Measurements from ENCODE around the gene SULT1C2. TPM values are rescaled to one million over a fixed set of nuclear protein-coding genes. Genes with fewer than 3 reads are reported as not detected.

SULT1C2 gene
- total and polyA plus RNA-seq, 2 donors (not counting 1 experiment from before 2014, with no cell fraction given), result not detected

- WGBS (ENCODE audit: insufficient coverage), result no CpG with 5 or more reads among the region's 3 CpGs
- Histone ChIP-seq H2AFZ (ENCODE audit: insufficient read depth, low read depth, low read length, poor library complexity, severe bottlenecking) (no peak overlapping the region), H3K4me3 (ENCODE audit: control extremely low read depth in 1 of 5, extremely low read depth in 1 of 5, insufficient read depth in 1 of 5, low read depth in 2 of 5, low read length in 4 of 5) (no peak overlapping the region), H3K9ac (ENCODE audit: low read length) (no peak overlapping the region), H3K9me3 (ENCODE audit: control extremely low read depth in 1 of 3, control insufficient read depth in 2 of 3, insufficient read depth in 1 of 3, low read length in 2 of 3) (peaks cover 0 to 4% (median 0%) of the 10 kb centered on the region in 3 donors), H3K4me1 (ENCODE audit: control insufficient read depth in 2 of 2, insufficient read depth in 2 of 2, low read length in 2 of 2) (no peaks in the 10 kb centered on the region), H3K27me3 (replicated peaks in 1 of 4; ENCODE audit: control extremely low read depth in 1 of 4, control insufficient read depth in 3 of 4, insufficient read depth in 4 of 4, low read length in 3 of 4) (peaks cover 0 to 8% (median 0%) of the 10 kb centered on the region in 4 experiments), H3K79me2 (ENCODE audit: control insufficient read depth, insufficient read depth, low read length) (no peaks in the 10 kb centered on the region), H4K20me1 (ENCODE audit: control insufficient read depth, insufficient read depth, low read length, poor library complexity, severe bottlenecking) (no peaks in the 10 kb centered on the region), H3K27ac (ENCODE audit: low read length in 2 of 2) (no peak overlapping the region), H3K36me3 (replicated peaks in 1 of 2; ENCODE audit: control extremely low read depth in 1 of 2, control insufficient read depth in 1 of 2, extremely low read depth in 1 of 2, insufficient read depth in 2 of 2, low read length in 1 of 2) (no peaks in the 10 kb centered on the region), H3K4me2 (replicated peaks; ENCODE audit: low read depth, low read length, poor library complexity, severe bottlenecking) (no peak overlapping the region)
- ChIA-PET POLR2A (no interaction called here), CTCF (no interaction called here)
- Mint-ChIP-seq H3K4me1 (no peaks in the 10 kb centered on the region), H3K27ac (no peak overlapping the region), H3K4me3 (no peak overlapping the region), H3K9me3 (ENCODE audit: insufficient read depth) (no peaks in the 10 kb centered on the region), H3K27me3 (peaks cover 15% of the 10 kb centered on the region)
- DNase-seq, result no peak
- ATAC-seq (ENCODE audit: low read depth), result no peak
- TF ChIP-seq CTCF (IDR thresholded peaks at IDR 0.05) (no peak), EZH2 (IDR thresholded peaks at IDR 0.05; ENCODE audit: borderline replicate concordance, insufficient read depth, low read depth, low read length, poor library complexity, severe bottlenecking) (no peak)
- intact Hi-C loops (cut with micrococcal nuclease), result no loop called here
Measured at GRCh38 chr2:108347786-108348185, 59.1 kb downstream of the SULT1C2 start.

GRCh38 chr2:108348816-108349570 is 60.3 kb downstream of the SULT1C2 start:
- H2AFZ ChIP-seq (ENCODE audit: insufficient read depth, low read depth, low read length, poor library complexity, severe bottlenecking), result no peak overlapping the region
- Mint-ChIP-seq H3K4me3 (no peak overlapping the region), H3K27ac (no peak overlapping the region), H3K9me3 (ENCODE audit: insufficient read depth) (no peaks in the 10 kb centered on the region), H3K27me3 (peaks cover 10% of the 10 kb centered on the region), H3K4me1 (no peaks in the 10 kb centered on the region)
- H4K20me1 ChIP-seq (ENCODE audit: control insufficient read depth, insufficient read depth, low read length, poor library complexity, severe bottlenecking), result no peaks in the 10 kb centered on the region
- H3K4me1 ChIP-seq (ENCODE audit: control insufficient read depth in 2 of 2, insufficient read depth in 2 of 2, low read length in 2 of 2), result no peaks in the 10 kb centered on the region
- no peak overlapping the region for H3K4me3 ChIP-seq (ENCODE audit: control extremely low read depth in 1 of 5, extremely low read depth in 1 of 5, insufficient read depth in 1 of 5, low read depth in 2 of 5, low read length in 4 of 5)
- ChIA-PET CTCF (interaction anchor here (0.6 kb wide), 1 partner anchor 239 kb away, joined by 3 read pairs; no protein-coding TSS in a partner anchor), POLR2A (no interaction called here)
- H3K27ac ChIP-seq (ENCODE audit: low read length in 2 of 2), result no peak overlapping the region
- TF ChIP-seq CTCF (IDR thresholded peaks at IDR 0.05), result no peak
- no peak for TF ChIP-seq EZH2 (IDR thresholded peaks at IDR 0.05; ENCODE audit: borderline replicate concordance, insufficient read depth, low read depth, low read length, poor library complexity, severe bottlenecking)
- no peak overlapping the region for H3K4me2 ChIP-seq (replicated peaks; ENCODE audit: low read depth, low read length, poor library complexity, severe bottlenecking)
- peaks cover 0 to 8% (median 0%) of the 10 kb centered on the region in 4 experiments for H3K27me3 ChIP-seq (replicated peaks in 1 of 4; ENCODE audit: control extremely low read depth in 1 of 4, control insufficient read depth in 3 of 4, insufficient read depth in 4 of 4, low read length in 3 of 4)
- no peak for ATAC-seq (ENCODE audit: low read depth)
- 100% methylated on average over 4 of the region's 5 CpGs for WGBS (ENCODE audit: insufficient coverage)
- intact Hi-C loops (cut with micrococcal nuclease), result no loop called here
- no peak for DNase-seq
- H3K79me2 ChIP-seq (ENCODE audit: control insufficient read depth, insufficient read depth, low read length), result no peaks in the 10 kb centered on the region
- no peaks in the 10 kb centered on the region for H3K36me3 ChIP-seq (replicated peaks in 1 of 2; ENCODE audit: control extremely low read depth in 1 of 2, control insufficient read depth in 1 of 2, extremely low read depth in 1 of 2, insufficient read depth in 2 of 2, low read length in 1 of 2)
- no peak overlapping the region for H3K9ac ChIP-seq (ENCODE audit: low read length)
- H3K9me3 ChIP-seq (ENCODE audit: control extremely low read depth in 1 of 3, control insufficient read depth in 2 of 3, insufficient read depth in 1 of 3, low read length in 2 of 3), result peaks cover 0 to 4% (median 0%) of the 10 kb centered on the region in 3 donors
